ENCODE data around the gene TMEM237. TPM values are rescaled to one million over a fixed set of nuclear protein-coding genes. Genes with fewer than 3 reads are reported as not detected.

Gene TMEM237
- total RNA-seq, 1 donor from 2014 or later, result 8.4 TPM

DNA sequence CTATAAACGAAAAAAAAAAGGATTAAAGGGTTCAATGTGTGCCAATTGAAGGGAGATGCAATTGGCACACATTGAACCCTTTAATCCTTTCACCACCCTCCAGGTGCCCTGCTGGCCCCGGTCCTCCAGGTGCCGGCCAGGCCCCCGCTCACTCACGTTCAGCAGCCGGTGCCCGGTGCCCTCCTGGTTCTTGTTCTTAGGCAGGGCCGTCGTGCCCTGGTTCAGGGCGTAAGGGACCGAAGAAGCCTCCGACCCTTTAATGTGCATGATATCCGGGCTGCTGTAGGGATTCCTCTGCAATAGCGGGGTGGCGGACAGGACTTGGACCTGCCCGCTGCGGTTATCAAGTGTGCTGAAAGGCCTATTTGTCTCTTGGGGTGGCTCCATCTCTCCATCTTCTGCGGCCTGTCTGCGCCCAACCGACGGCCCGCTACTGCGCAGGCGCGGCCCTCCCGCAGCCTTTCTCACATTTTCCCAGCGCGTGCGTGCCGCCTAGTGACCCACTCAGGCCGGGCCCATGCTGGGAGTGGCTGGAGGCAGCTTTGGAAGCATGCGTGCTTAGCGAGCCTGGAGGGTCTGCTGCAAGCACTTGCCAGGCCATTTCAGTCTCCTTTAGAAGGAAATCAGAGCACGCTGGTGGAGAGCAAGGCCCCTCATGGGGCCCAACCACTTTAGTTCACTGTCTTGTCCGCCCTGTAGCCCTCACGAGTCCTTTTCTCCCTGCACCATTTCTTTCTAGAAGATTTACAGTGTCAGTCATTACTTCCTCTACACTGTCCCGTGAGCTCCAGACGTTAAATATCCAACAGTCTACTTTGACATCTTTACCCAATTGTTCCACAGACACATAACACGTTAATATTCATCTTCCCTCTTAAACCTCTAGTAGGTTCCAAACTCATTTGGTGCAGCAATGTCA, 24.3 kb downstream of the TMEM237 start:
- H3K36me3 ChIP-seq, result peaks cover 5 to 12% of the 10 kb centered on the region in 2 donors
- peaks cover 0 to 3% of the 10 kb centered on the region in 2 donors for H3K4me1 ChIP-seq
- intact Hi-C loops (cut with DNase I), result loop anchor here (2.0 kb wide), 1 partner anchor 382 kb away; no protein-coding TSS in a partner anchor
- peak overlapping the region in 1 of 2 donors; percentile 54 for H3K4me3 ChIP-seq
- DNase-seq (ENCODE audit: low spot score in 2 of 2), result peak in 1 of 2 donors; percentile 83
- TF ChIP-seq CTCF (IDR thresholded peaks at IDR 0.05), result peak; percentile 47 to 61 (median 51)
- H3K27ac ChIP-seq, result peak overlapping the region in 1 of 2 donors; percentile 9
- no peaks in the 10 kb centered on the region for H3K27me3 ChIP-seq
- H3K9me3 ChIP-seq, result no peaks in the 10 kb centered on the region

DNA sequence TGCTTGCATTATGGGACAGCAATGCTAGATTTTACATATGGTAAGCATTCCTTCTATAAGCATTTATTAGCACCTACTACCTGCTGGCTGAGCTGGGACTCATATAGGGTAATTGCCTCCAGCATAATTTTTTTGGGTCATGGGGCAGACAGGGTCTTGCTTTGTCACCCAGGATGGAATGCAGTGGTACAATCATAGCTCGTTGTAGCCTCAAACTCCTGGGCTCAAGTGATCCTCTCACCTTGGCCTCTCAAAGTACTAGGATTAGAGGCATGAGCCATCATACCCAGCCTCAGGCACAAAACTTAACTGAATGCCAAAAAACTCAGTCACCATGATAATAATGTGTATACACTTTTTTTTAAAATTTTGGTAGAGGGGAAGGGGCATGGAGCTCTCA, 35.3 kb downstream of the TMEM237 start:
- Histone ChIP-seq H3K27me3 (no peaks in the 10 kb centered on the region), H3K4me1 (no peaks in the 10 kb centered on the region), H3K36me3 (no peaks in the 10 kb centered on the region), H3K9me3 (peaks cover 0 to 4% of the 10 kb centered on the region in 2 donors), H3K27ac (no peak overlapping the region), H3K4me3 (no peak overlapping the region)
- no peak for DNase-seq (ENCODE audit: low spot score in 2 of 2)
- no peak for TF ChIP-seq CTCF (IDR thresholded peaks at IDR 0.05)
- intact Hi-C loops (cut with DNase I), result no loop called here

DNA sequence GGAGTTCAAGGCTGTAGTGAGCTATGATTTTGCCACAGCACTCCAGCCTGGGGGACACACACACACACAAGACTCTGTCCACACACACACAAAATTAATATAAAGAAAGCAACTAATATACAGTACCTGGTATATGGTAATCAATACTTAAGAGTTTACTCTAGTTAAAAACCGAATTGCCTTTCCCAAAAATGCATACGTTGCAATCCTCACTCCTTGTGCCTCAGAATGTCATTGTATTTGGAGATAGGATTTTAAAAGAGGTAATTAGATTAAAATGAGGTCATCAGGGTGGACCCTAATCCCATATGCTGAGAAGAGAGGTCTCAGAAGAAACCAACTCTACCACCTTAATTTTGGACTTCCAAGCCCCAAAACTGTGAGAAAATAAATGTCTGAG, 35.7 kb downstream of the TMEM237 start:
- Histone ChIP-seq H3K27me3 (no peaks in the 10 kb centered on the region), H3K36me3 (no peaks in the 10 kb centered on the region), H3K27ac (no peak overlapping the region), H3K4me3 (no peak overlapping the region), H3K9me3 (peaks cover 0 to 4% of the 10 kb centered on the region in 2 donors), H3K4me1 (no peaks in the 10 kb centered on the region)
- intact Hi-C loops (cut with DNase I), result no loop called here
- no peak for DNase-seq (ENCODE audit: low spot score in 2 of 2)
- no peak for TF ChIP-seq CTCF (IDR thresholded peaks at IDR 0.05)

- Histone ChIP-seq H3K36me3 (no peaks in the 10 kb centered on the region), H3K4me1 (no peaks in the 10 kb centered on the region)
- no peak for TF ChIP-seq CTCF (IDR thresholded peaks at IDR 0.05)
Measured at GRCh38 chr2:201600906-201601305, 42.4 kb downstream of the TMEM237 start.

DNA sequence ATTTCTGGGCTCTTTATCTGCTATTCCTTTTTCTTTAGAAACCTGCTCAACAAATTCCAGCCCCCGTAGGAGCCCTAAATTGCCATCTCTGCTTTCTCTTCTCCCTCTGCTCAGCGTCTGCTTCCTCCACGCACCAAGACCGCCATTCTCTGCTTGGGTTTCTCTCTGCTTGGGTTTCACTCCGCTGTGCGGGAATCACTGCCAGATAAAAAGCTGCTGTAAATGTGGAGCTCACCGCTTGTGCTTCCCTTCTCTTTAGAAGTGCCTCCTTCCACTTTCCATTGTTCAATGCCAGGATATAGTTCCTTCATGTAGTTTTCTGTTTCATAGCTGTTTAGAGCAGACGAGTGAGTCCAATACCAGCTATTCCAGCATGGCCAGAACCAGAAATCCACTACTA, 45.9 kb downstream of the TMEM237 start:
- Histone ChIP-seq H3K27me3 (no peaks in the 10 kb centered on the region), H3K36me3 (no peaks in the 10 kb centered on the region), H3K4me3 (no peak overlapping the region), H3K4me1 (no peaks in the 10 kb centered on the region), H3K9me3 (peaks cover 0 to 6% of the 10 kb centered on the region in 2 donors), H3K27ac (no peak overlapping the region)
- no peak for TF ChIP-seq CTCF (IDR thresholded peaks at IDR 0.05)
- DNase-seq (ENCODE audit: low spot score in 2 of 2), result no peak
- intact Hi-C loops (cut with DNase I), result no loop called here

More at GRCh38 chr2:201600906-201601305, 42.4 kb downstream of the TMEM237 start:
- Histone ChIP-seq H3K9me3 (peaks cover 0 to 6% of the 10 kb centered on the region in 2 donors), H3K27me3 (no peaks in the 10 kb centered on the region), H3K4me3 (no peak overlapping the region), H3K27ac (no peak overlapping the region)
- intact Hi-C loops (cut with DNase I), result no loop called here
- DNase-seq (ENCODE audit: low spot score in 2 of 2), result no peak
